ENCODE data around the gene LHFPL6. TPM values are rescaled to one million over a fixed set of nuclear protein-coding genes. Genes with fewer than 3 reads are reported as not detected.

Gene LHFPL6
- total RNA-seq, 4 donors from 2014 or later = 1.8 to 14.2 (median 9.0) TPM

DNA sequence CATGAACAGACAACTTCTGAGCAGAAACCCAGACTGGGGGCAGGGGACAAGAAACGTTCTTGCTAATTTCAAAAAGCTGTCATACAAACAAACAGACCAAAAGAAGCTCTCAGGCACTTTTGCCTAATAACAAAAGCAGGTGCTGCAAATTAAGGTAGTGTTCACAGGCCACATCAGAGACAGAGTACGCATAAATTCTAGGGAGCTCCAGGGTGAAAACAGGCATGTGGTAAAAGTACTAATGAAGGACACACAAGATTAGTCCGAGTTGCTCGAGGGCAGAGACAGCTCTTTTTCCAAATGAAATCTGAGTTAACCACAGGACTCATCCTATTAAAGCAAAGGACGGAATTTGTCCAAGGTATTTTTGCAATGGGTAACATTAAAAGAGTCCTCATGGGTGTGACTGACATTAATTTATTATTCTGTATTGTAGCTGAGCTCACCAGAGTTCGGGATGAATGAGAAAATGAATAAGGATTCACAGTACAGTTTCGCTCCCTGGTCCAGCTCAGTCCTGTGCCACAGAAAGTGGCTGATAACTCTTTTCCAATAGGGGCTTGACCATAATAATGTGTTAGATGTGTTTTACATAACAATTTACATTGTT lies 197.3 kb downstream of the LHFPL6 start:
- DNase-seq = no peak
- Histone ChIP-seq H3K9me3 (no peaks in the 10 kb centered on the region), H3K4me1 (no peaks in the 10 kb centered on the region), H3K27ac (no peak overlapping the region), H3K4me3 (no peak overlapping the region), H3K27me3 (no peaks in the 10 kb centered on the region), H3K36me3 (no peaks in the 10 kb centered on the region)
- no peak for TF ChIP-seq CTCF (IDR thresholded peaks at IDR 0.05)

- no peaks in the 10 kb centered on the region for H3K36me3 ChIP-seq
- H3K4me1 ChIP-seq = no peaks in the 10 kb centered on the region
- no peaks in the 10 kb centered on the region for H3K27me3 ChIP-seq
- H3K4me3 ChIP-seq = no peak overlapping the region
- TF ChIP-seq POLR2A (IDR thresholded peaks at IDR 0.05) = no peak
- no peak for TF ChIP-seq CTCF (IDR thresholded peaks at IDR 0.05)
- no peaks in the 10 kb centered on the region for H3K9me3 ChIP-seq
- H3K27ac ChIP-seq = no peak overlapping the region
- DNase-seq = no peak
These were observed 197.9 kb downstream of the LHFPL6 start for GRCh38 chr13:39405107-39405506.

DNA sequence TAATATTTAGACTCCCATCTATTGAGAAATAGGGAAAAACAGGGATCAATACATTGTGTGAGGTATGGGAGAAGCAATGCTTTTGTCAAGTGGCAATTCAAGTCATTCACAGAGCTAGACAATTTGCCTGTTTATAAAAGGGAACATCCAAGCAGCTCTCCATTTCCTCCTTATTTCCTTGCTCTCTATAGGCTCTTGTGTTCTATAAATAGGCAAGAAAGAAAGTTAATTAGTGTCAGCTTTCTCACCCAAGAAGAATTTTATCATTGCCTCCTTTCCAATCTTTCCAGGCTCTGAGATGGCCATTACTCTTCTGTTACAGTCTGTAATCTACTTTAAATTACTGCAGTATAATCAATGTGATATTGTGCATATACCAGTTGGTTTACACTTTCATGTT lies 199.9 kb downstream of the LHFPL6 start:
- no peaks in the 10 kb centered on the region for H3K9me3 ChIP-seq
- H3K27ac ChIP-seq = no peak overlapping the region
- H3K27me3 ChIP-seq = no peaks in the 10 kb centered on the region
- no peak for DNase-seq
- no peak overlapping the region for H3K4me3 ChIP-seq
- no peaks in the 10 kb centered on the region for H3K36me3 ChIP-seq
- TF ChIP-seq POLR2A (IDR thresholded peaks at IDR 0.05) (no peak), CTCF (IDR thresholded peaks at IDR 0.05) (no peak)
- no peaks in the 10 kb centered on the region for H3K4me1 ChIP-seq

- DNase-seq = no peak
- no peaks in the 10 kb centered on the region for H3K36me3 ChIP-seq
- no peak overlapping the region for H3K4me3 ChIP-seq
- TF ChIP-seq POLR2A (IDR thresholded peaks at IDR 0.05) (no peak), CTCF (IDR thresholded peaks at IDR 0.05) (no peak)
- no peaks in the 10 kb centered on the region for H3K27me3 ChIP-seq
- no peaks in the 10 kb centered on the region for H3K9me3 ChIP-seq
- H3K4me1 ChIP-seq = no peaks in the 10 kb centered on the region
- no peak overlapping the region for H3K27ac ChIP-seq
These were observed 200.6 kb downstream of the LHFPL6 start for GRCh38 chr13:39402221-39402970.

DNA sequence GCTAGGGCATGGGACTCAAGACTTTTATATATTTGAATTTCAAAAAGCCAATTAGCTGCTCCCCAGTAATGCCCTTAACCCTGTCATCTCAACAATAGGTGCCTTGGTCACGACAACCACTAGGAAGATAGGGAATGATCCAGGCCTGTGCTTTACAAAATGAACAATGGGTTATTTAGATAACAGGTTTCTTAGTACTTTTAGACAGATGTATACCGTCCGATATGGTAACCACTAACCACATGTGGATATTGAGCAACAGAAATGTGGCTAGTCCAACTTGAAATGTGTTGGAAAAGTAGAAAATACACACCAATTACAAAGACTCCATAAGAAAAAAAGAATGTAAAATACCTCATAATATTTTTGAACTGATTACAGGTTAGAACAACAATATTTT lies 201.2 kb downstream of the LHFPL6 start:
- TF ChIP-seq POLR2A (IDR thresholded peaks at IDR 0.05) (no peak), CTCF (IDR thresholded peaks at IDR 0.05) (no peak)
- H3K4me3 ChIP-seq = no peak overlapping the region
- H3K4me1 ChIP-seq = no peaks in the 10 kb centered on the region
- no peaks in the 10 kb centered on the region for H3K27me3 ChIP-seq
- DNase-seq = no peak
- H3K9me3 ChIP-seq = no peaks in the 10 kb centered on the region
- no peaks in the 10 kb centered on the region for H3K36me3 ChIP-seq
- no peak overlapping the region for H3K27ac ChIP-seq

All from Peyer's patch (tissue), 4 donors.